HUDEP-2 (cell line): ENCODE measurements around the gene RNF144B.
A peak's percentile ranks its signal among the peaks of the same experiment; 100 is the strongest.
"Not testable (repeated sequence)": the region's sequence is repeated elsewhere in the genome, so short reads cannot be mapped to it uniquely, and the experiment has no call there.

Experiments
- DNase-seq, 76 experiments: peaks; one replicate each; lab custom pipeline; 2025; ENCODE audit not compliant: unreplicated experiment in 76 of 76; lab: John Stamatoyannopoulos, UW

RNF144B gene

GRCh38 chr6:18368277-18369105 is 18.7 kb upstream of the RNF144B start:
- no peak for DNase-seq

GRCh38 chr6:18371010-18371409 is 16.1 kb upstream of the RNF144B start:
- DNase-seq = no peak

GRCh38 chr6:18371656-18372055 is 15.5 kb upstream of the RNF144B start:
- no peak for DNase-seq

GRCh38 chr6:18380158-18380836 is 6.9 kb upstream of the RNF144B start:
- no peak for DNase-seq

GRCh38 chr6:18380851-18381250 is 6.3 kb upstream of the RNF144B start:
- DNase-seq = no peak

GRCh38 chr6:18383441-18383840 is 3.7 kb upstream of the RNF144B start:
- no peak for DNase-seq

- DNase-seq = no peak
Observed at GRCh38 chr6:18384621-18385020, 2.5 kb upstream of the RNF144B start.

- DNase-seq = no peak
Observed at GRCh38 chr6:18386298-18386976, 713 bp upstream of the RNF144B start.

- DNase-seq = peak in 12 of 76 experiments; percentile 11 to 68 (median 25)
Observed at GRCh38 chr6:18388271-18388670, 1.1 kb downstream of the RNF144B start.

- no peak for DNase-seq
Observed at GRCh38 chr6:18388942-18389341, 1.8 kb downstream of the RNF144B start.

- DNase-seq = no peak
Observed at GRCh38 chr6:18389479-18389878, 2.3 kb downstream of the RNF144B start.

- no peak for DNase-seq
Observed at GRCh38 chr6:18390476-18390875, 3.3 kb downstream of the RNF144B start.

GRCh38 chr6:18391023-18391422 is 3.9 kb downstream of the RNF144B start:
- DNase-seq = no peak

- DNase-seq = no peak
Observed at GRCh38 chr6:18392346-18392877, 5.3 kb downstream of the RNF144B start.

- no peak for DNase-seq
Observed at GRCh38 chr6:18393698-18394097, 6.5 kb downstream of the RNF144B start.

GRCh38 chr6:18395177-18395855 is 8.2 kb downstream of the RNF144B start:
- DNase-seq = no peak

- no peak for DNase-seq
Observed at GRCh38 chr6:18395856-18396197, 8.7 kb downstream of the RNF144B start.

GRCh38 chr6:18397701-18398100 is 10.6 kb downstream of the RNF144B start:
- no peak for DNase-seq

- not testable (repeated sequence) for DNase-seq
Observed at GRCh38 chr6:18398225-18398624, 11.1 kb downstream of the RNF144B start.

- no peak for DNase-seq
Observed at GRCh38 chr6:18400831-18401446, 13.8 kb downstream of the RNF144B start.
